NCI-H82 treated with DMSO at 0.1 percent for 48 hours (cell line): ENCODE results near the gene AHNAK2.
"Not testable (repeated sequence)": the region's sequence is repeated elsewhere in the genome, so short reads cannot be mapped to it uniquely, and the experiment has no call there.

Experiments used
- DNase-seq: peaks from one replicate; lab custom pipeline; 2025; ENCODE audit not compliant: unreplicated experiment; lab: John Stamatoyannopoulos, UW

The AHNAK2 gene

GRCh38 chr14:104900639-104901512 lies 77.3 kb downstream of the AHNAK2 start:
- DNase-seq, result no peak

GRCh38 chr14:104899781-104900180 lies 78.4 kb downstream of the AHNAK2 start:
- DNase-seq, result no peak

- DNase-seq, result no peak
Observed at GRCh38 chr14:104898870-104899510, 79.2 kb downstream of the AHNAK2 start.

- DNase-seq, result no peak
Observed at GRCh38 chr14:104898195-104898558, 80.0 kb downstream of the AHNAK2 start.

- DNase-seq, result no peak
Observed at GRCh38 chr14:104897330-104898194, 80.6 kb downstream of the AHNAK2 start.

GRCh38 chr14:104895786-104896661 lies 82.2 kb downstream of the AHNAK2 start:
- no peak for DNase-seq

- DNase-seq, result no peak
Observed at GRCh38 chr14:104895207-104895785, 82.9 kb downstream of the AHNAK2 start.

- no peak for DNase-seq
Observed at GRCh38 chr14:104894331-104895206, 83.6 kb downstream of the AHNAK2 start.

- DNase-seq, result no peak
Observed at GRCh38 chr14:104893435-104894207, 84.6 kb downstream of the AHNAK2 start.

- DNase-seq, result no peak
Observed at GRCh38 chr14:104892531-104893434, 85.4 kb downstream of the AHNAK2 start.

GRCh38 chr14:104891664-104892530 lies 86.3 kb downstream of the AHNAK2 start:
- DNase-seq, result no peak

- no peak for DNase-seq
Observed at GRCh38 chr14:104891121-104891551, 87.0 kb downstream of the AHNAK2 start.

GRCh38 chr14:104890292-104890691 lies 87.9 kb downstream of the AHNAK2 start:
- not testable (repeated sequence) for DNase-seq

- DNase-seq, result no peak
Observed at GRCh38 chr14:104889375-104889757, 88.8 kb downstream of the AHNAK2 start.

GRCh38 chr14:104888489-104889374 lies 89.4 kb downstream of the AHNAK2 start:
- DNase-seq, result no peak
